LNCAP (cell line): ENCODE results near the gene VILL.

Source experiments
- CTCF ChIP-seq: fragments of 450-650 bp; IDR thresholded peaks from 2 replicates; pipeline ENCODE4 v1.5.1; 2017; ENCODE audit warnings: mild to moderate bottlenecking

Gene VILL

GRCh38 chr3:38028621-38029361, 38.2 kb downstream of the VILL start:
- TF ChIP-seq CTCF, result no peak

- TF ChIP-seq CTCF, result no peak
Observed at GRCh38 chr3:38029400-38030125, 39.0 kb downstream of the VILL start, which contains the start of gene PLCD1. TSS of gene PLCD1 (minus strand) at chr3:38029642. CDS start at chr3:38029539, 103 bp downstream.

- TF ChIP-seq CTCF, result no peak
Observed at GRCh38 chr3:38030126-38031021, 39.8 kb downstream of the VILL start.

- TF ChIP-seq CTCF, result no peak
Observed at GRCh38 chr3:38031022-38031994, 40.7 kb downstream of the VILL start.

GRCh38 chr3:38032328-38032865, 41.8 kb downstream of the VILL start:
- no peak for TF ChIP-seq CTCF

- no peak for TF ChIP-seq CTCF
Observed at GRCh38 chr3:38036286-38036685, 45.7 kb downstream of the VILL start.
